Uterus (tissue), 4 donors: ENCODE measurements around the gene PROK1. TPM values are rescaled to one million over a fixed set of nuclear protein-coding genes. Genes with fewer than 3 reads are reported as not detected.

Experiments
- DNase-seq, 2 donors: peaks; one replicate each; pipeline ENCODE4 v3.0.0-alpha.2; 2019 to 2020
- H3K27ac ChIP-seq, 2 donors: fragments of 200-600 bp; sonication (generic); 1 replicate in 1 of 2; 2 replicates in 1 of 2; pipeline ENCODE4 v1.5.1; 2016 to 2018
- H3K27me3 ChIP-seq, 2 donors: fragments of 200-600 bp; sonication (generic); one replicate each; pipeline ENCODE4 v1.5.1; 2018 to 2019; ENCODE audit warnings: control low read depth in 1 of 2
- H3K36me3 ChIP-seq, 2 donors: fragments of 200-600 bp; sonication (generic); one replicate each; pipeline ENCODE4 v1.5.1; 2019; ENCODE audit warnings: control low read depth in 1 of 2
- H3K4me1 ChIP-seq, 2 donors: fragments of 200-600 bp; sonication (generic); one replicate each; pipeline ENCODE4 v1.5.1; 2018 to 2019; ENCODE audit warnings: control low read depth in 1 of 2
- H3K4me3 ChIP-seq, 2 donors: fragments of 200-600 bp; sonication (generic); 1 replicate in 1 of 2; 2 replicates in 1 of 2; pipeline ENCODE4 v1.5.1; 2018 to 2019; ENCODE audit warnings: mild to moderate bottlenecking in 1 of 2
- H3K9me3 ChIP-seq, 2 donors: fragments of 200-600 bp; sonication (generic); one replicate each; pipeline ENCODE4 v1.5.1; 2019; ENCODE audit warnings: control low read depth in 1 of 2
- CTCF ChIP-seq, 4 experiments: fragments of 200-600 bp in 2 of 4; fragments of 450-650 bp in 2 of 4; sonication (generic) in 2 of 4; IDR thresholded peaks; one replicate each; pipeline ENCODE4 v1.5.1; 2016 to 2019; ENCODE audit warnings: antibody characterized with exemption in 4 of 4, mild to moderate bottlenecking in 2 of 4, moderate library complexity in 1 of 4
- POLR2A ChIP-seq, 2 donors: fragments of 450-650 bp; IDR thresholded peaks; one replicate each; pipeline ENCODE4 v1.6.1; 2016; ENCODE audit warnings: antibody characterized with exemption in 2 of 2, mild to moderate bottlenecking in 1 of 2, moderate library complexity in 1 of 2
- intact Hi-C: fragments of 100-400 bp; cut with DNase I; formaldehyde crosslinking; loops from one replicate; pipeline ENCODE4 v1.15.1; 2023; ENCODE audit warnings: low total_unique reads
- total RNA-seq, 4 donors: library from RNA; depleted of rRNA in 3 of 4; stranded (reverse); fragments of >200 nt in 3 of 4; gene quantifications; one replicate each; pipeline versions ENCODE4 v1.1.0 to v1.2.4, GENCODE V29; 2014 to 2023
- donor health status: DM: yes; HTN: yes; CAD: no.

Gene PROK1
- total RNA-seq, 4 donors from 2014 or later, result 1.4 TPM; not detected in 3

GRCh38 chr1:110426854-110427253 lies 24.1 kb upstream of the PROK1 start:
- no peaks in the 10 kb centered on the region for H3K9me3 ChIP-seq
- H3K4me3 ChIP-seq, result no peak overlapping the region
- TF ChIP-seq CTCF (IDR thresholded peaks at IDR 0.05), result no peak
- no peak for TF ChIP-seq POLR2A (IDR thresholded peaks at IDR 0.05)
- intact Hi-C loops, result no loop called here
- no peaks in the 10 kb centered on the region for H3K36me3 ChIP-seq
- no peak overlapping the region for H3K27ac ChIP-seq
- H3K27me3 ChIP-seq, result no peaks in the 10 kb centered on the region
- H3K4me1 ChIP-seq, result no peaks in the 10 kb centered on the region
- no peak for DNase-seq

- intact Hi-C loops, result no loop called here
- no peaks in the 10 kb centered on the region for H3K36me3 ChIP-seq
- H3K27ac ChIP-seq, result no peak overlapping the region
- no peaks in the 10 kb centered on the region for H3K4me1 ChIP-seq
- TF ChIP-seq CTCF (IDR thresholded peaks at IDR 0.05) (no peak), POLR2A (IDR thresholded peaks at IDR 0.05) (no peak)
- no peak for DNase-seq
- no peaks in the 10 kb centered on the region for H3K27me3 ChIP-seq
- H3K4me3 ChIP-seq, result no peak overlapping the region
- no peaks in the 10 kb centered on the region for H3K9me3 ChIP-seq
Observed at GRCh38 chr1:110428946-110429345, 22.0 kb upstream of the PROK1 start.

GRCh38 chr1:110430366-110430765 lies 20.6 kb upstream of the PROK1 start:
- Histone ChIP-seq H3K9me3 (no peaks in the 10 kb centered on the region), H3K4me1 (no peaks in the 10 kb centered on the region), H3K27me3 (no peaks in the 10 kb centered on the region), H3K4me3 (no peak overlapping the region), H3K27ac (no peak overlapping the region), H3K36me3 (no peaks in the 10 kb centered on the region)
- TF ChIP-seq CTCF (IDR thresholded peaks at IDR 0.05), result no peak
- no peak for TF ChIP-seq POLR2A (IDR thresholded peaks at IDR 0.05)
- intact Hi-C loops, result no loop called here
- no peak for DNase-seq

- Histone ChIP-seq H3K4me3 (no peak overlapping the region), H3K4me1 (no peaks in the 10 kb centered on the region), H3K9me3 (no peaks in the 10 kb centered on the region), H3K27ac (no peak overlapping the region), H3K36me3 (no peaks in the 10 kb centered on the region), H3K27me3 (no peaks in the 10 kb centered on the region)
- intact Hi-C loops, result no loop called here
- DNase-seq, result no peak
- no peak for TF ChIP-seq CTCF (IDR thresholded peaks at IDR 0.05)
- TF ChIP-seq POLR2A (IDR thresholded peaks at IDR 0.05), result no peak
Observed at GRCh38 chr1:110430901-110431300, 20.0 kb upstream of the PROK1 start.

- intact Hi-C loops, result no loop called here
- Histone ChIP-seq H3K27ac (no peak overlapping the region), H3K27me3 (no peaks in the 10 kb centered on the region), H3K4me1 (no peaks in the 10 kb centered on the region), H3K36me3 (no peaks in the 10 kb centered on the region), H3K9me3 (no peaks in the 10 kb centered on the region), H3K4me3 (no peak overlapping the region)
- no peak for DNase-seq
- TF ChIP-seq POLR2A (IDR thresholded peaks at IDR 0.05) (no peak), CTCF (IDR thresholded peaks at IDR 0.05) (no peak)
Observed at GRCh38 chr1:110433213-110433612, 17.7 kb upstream of the PROK1 start.
